CD4-positive, alpha-beta T cell (primary cell): ENCODE data around the gene YJU2. TPM values are rescaled to one million over a fixed set of nuclear protein-coding genes. Genes with fewer than 3 reads are reported as not detected.
"Not testable (repeated sequence)": the region's sequence is repeated elsewhere in the genome, so short reads cannot be mapped to it uniquely, and the experiment has no call there.

Experiments used
- ATAC-seq: fragments of 200-7000 bp; cut with Tn5 transposase; one replicate; pipeline ENCODE4 v1.10.0; 2022; ENCODE audit warnings: mild to moderate bottlenecking; ENCODE audit not compliant: poor library complexity
- CTCF ChIA-PET: fragments of 350-600 bp; sonication (Branson Sonifier 250); formaldehyde crosslinking; loops from one replicate; lab custom pipeline; 2021; ENCODE audit warnings: antibody characterized with exemption, inconsistent platforms; lab: Charles Lee
- POLR2A ChIA-PET: fragments of 350-600 bp; sonication (Branson Sonifier 250); formaldehyde crosslinking; loops from one replicate; lab custom pipeline; 2021; ENCODE audit warnings: antibody characterized with exemption, inconsistent platforms; lab: Charles Lee
- DNase-seq, 14 experiments: peaks; one replicate each; pipeline ENCODE4 v3.0.0-alpha.2; 2013 to 2020; ENCODE audit warnings: mixed read lengths in 2 of 14
- H3K27ac ChIP-seq, 2 donors: one replicate each; pipeline versions ENCODE4 v1.5.1 to v1.7.0; 2013; ENCODE audit warnings: low read length in 2 of 2, low read depth in 1 of 2, mild to moderate bottlenecking in 1 of 2
- H3K27me3 ChIP-seq, 2 experiments: 1 replicate in 1 of 2; 2 replicates in 1 of 2; pipeline versions ENCODE4 v1.6.1 to v1.7.0; 2013; ENCODE audit warnings: low read length in 2 of 2, control low read depth in 1 of 2, mild to moderate bottlenecking in 1 of 2, moderate library complexity in 1 of 2; ENCODE audit not compliant: insufficient read depth in 2 of 2, control insufficient read depth in 1 of 2
- H3K36me3 ChIP-seq: one replicate; pipeline ENCODE4 v1.6.1; 2013; ENCODE audit warnings: low read length, control low read depth; ENCODE audit not compliant: insufficient read depth
- H3K4me1 ChIP-seq: one replicate; pipeline ENCODE4 v1.6.1; 2013; ENCODE audit warnings: low read length, control low read depth; ENCODE audit not compliant: insufficient read depth
- H3K4me3 ChIP-seq: one replicate; pipeline ENCODE4 v1.5.1; 2013; ENCODE audit warnings: mild to moderate bottlenecking, low read length, moderate library complexity
- H3K9me3 ChIP-seq, 2 experiments: 1 replicate in 1 of 2; 2 replicates in 1 of 2; pipeline versions ENCODE4 v1.6.1 to v1.7.0; 2013; ENCODE audit warnings: low read length in 2 of 2, mild to moderate bottlenecking in 2 of 2, control low read depth in 1 of 2, moderate library complexity in 1 of 2; ENCODE audit not compliant: control insufficient read depth in 1 of 2, insufficient read depth in 1 of 2
- H3K27ac Mint-ChIP-seq: one replicate; pipeline ENCODE4 v1.8.0; 2020; ENCODE audit warnings: mixed read lengths
- H3K27me3 Mint-ChIP-seq: one replicate; pipeline ENCODE4 v1.8.0; 2021; ENCODE audit warnings: mixed read lengths
- H3K36me3 Mint-ChIP-seq: one replicate; pipeline ENCODE4 v1.8.0; 2021; ENCODE audit warnings: low read depth, mixed read lengths
- H3K4me1 Mint-ChIP-seq: one replicate; pipeline ENCODE4 v1.8.0; 2021; ENCODE audit warnings: low read depth, mixed read lengths
- H3K4me3 Mint-ChIP-seq: one replicate; pipeline ENCODE4 v1.8.0; 2020; ENCODE audit warnings: mild to moderate bottlenecking, mixed read lengths
- H3K9me3 Mint-ChIP-seq: one replicate; pipeline ENCODE4 v1.8.0; 2020; ENCODE audit warnings: mixed read lengths
- intact Hi-C, 2 experiments: fragments of 100-400 bp; cut with DNase I in 1 of 2; cut with micrococcal nuclease in 1 of 2; formaldehyde crosslinking; loops; one replicate each; pipeline versions ENCODE4 v1.15.1 to v1.9.0; 2023 to 2025; cut with DNase I, micrococcal nuclease
- total RNA-seq, 174 experiments: library from RNA in 2 of 174; stranded (reverse) in 2 of 174; gene quantifications; one replicate each; pipeline ENCODE4 v1.2.3 and lab custom pipeline; 2021 to 2026
- TF ChIP-seq, protein P1 (sequence below): fragments of 200-600 bp; IDR thresholded peaks from one replicate; pipeline ENCODE4 v1.8.0; 2022; ENCODE audit warnings: antibody characterized with exemption, mild to moderate bottlenecking

Gene YJU2
- total RNA-seq, 2 experiments from 2014 or later = 32.9 to 33.7 TPM

DNA sequence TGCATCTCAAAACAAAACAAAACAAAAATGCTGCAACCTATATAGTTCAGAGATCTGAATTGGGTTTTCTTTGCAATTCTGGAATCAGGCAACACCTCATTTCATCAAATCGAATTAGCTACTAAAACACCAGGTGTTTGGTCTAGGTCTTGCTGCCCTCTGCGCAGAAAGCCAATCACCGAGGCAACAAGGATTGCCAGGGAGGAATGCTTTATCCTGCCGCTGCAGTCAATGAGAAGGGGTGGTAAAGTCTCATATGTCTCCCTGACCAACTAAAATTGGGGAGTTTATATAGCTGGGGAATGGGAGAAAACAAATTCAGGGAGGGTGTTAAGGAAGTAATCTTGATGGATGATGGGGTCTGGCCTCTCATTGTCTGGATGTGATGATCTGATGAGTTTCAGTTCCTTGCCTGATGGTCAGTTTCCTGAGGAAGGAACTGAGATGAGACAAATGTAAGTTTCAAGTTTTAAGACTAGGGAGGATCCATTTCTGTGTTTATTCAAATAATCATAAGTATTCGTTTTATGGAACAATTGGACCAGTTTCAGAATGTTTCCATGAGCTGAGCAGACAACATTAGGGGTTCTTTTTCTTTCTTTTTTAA lies 5.0 kb upstream of the YJU2 start:
- Mint-ChIP-seq H3K4me1 (peaks cover 6% of the 10 kb centered on the region), H3K27me3 (peaks cover 4% of the 10 kb centered on the region), H3K9me3 (peaks cover 5% of the 10 kb centered on the region), H3K36me3 (peaks cover 3% of the 10 kb centered on the region), H3K4me3 (no peak overlapping the region), H3K27ac (no peak overlapping the region)
- H3K36me3 ChIP-seq = no peaks in the 10 kb centered on the region
- ChIA-PET POLR2A (interaction anchor here (0.6 kb wide), 1 partner anchor 36 kb away, joined by 3 read pairs; no protein-coding TSS in a partner anchor), CTCF (interaction anchor here (0.7 kb wide), 1 partner anchor 102 kb away, joined by 3 read pairs; no protein-coding TSS in a partner anchor)
- H3K27ac ChIP-seq = no peak overlapping the region
- TF ChIP-seq, protein P1, sequence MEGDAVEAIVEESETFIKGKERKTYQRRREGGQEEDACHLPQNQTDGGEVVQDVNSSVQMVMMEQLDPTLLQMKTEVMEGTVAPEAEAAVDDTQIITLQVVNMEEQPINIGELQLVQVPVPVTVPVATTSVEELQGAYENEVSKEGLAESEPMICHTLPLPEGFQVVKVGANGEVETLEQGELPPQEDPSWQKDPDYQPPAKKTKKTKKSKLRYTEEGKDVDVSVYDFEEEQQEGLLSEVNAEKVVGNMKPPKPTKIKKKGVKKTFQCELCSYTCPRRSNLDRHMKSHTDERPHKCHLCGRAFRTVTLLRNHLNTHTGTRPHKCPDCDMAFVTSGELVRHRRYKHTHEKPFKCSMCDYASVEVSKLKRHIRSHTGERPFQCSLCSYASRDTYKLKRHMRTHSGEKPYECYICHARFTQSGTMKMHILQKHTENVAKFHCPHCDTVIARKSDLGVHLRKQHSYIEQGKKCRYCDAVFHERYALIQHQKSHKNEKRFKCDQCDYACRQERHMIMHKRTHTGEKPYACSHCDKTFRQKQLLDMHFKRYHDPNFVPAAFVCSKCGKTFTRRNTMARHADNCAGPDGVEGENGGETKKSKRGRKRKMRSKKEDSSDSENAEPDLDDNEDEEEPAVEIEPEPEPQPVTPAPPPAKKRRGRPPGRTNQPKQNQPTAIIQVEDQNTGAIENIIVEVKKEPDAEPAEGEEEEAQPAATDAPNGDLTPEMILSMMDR = no peak
- intact Hi-C loops = loop anchor here in 1 of 2 experiments (10.0 kb wide), 1 partner anchor 393 kb away; the partner anchor contains the start of gene TNFAIP8L1
- H3K27me3 ChIP-seq = no peaks in the 10 kb centered on the region
- peaks cover 7 to 8% of the 10 kb centered on the region in 2 experiments for H3K9me3 ChIP-seq
- no peak for DNase-seq
- H3K4me1 ChIP-seq = peaks cover 9% of the 10 kb centered on the region
- ATAC-seq = no peak
- H3K4me3 ChIP-seq = no peak overlapping the region

DNA sequence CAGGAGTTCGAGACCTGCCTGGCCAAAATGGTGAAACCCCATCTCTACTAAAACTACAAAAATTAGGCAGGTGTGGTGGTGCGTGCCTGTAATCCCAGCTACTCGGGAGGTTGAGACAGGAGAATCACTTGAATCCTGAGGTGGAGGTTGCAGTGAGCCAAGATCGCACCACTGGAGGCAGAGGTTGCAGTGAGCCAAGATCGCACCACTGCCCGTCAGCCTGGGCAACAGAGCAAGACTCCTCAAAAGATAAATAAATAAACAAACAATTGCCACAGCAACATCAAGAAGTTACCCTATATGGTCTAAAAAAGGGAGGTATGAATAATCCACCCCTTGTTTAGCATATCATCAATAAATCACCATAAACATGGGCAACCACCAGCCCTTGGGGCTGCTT lies 942 bp upstream of the YJU2 start:
- H3K9me3 Mint-ChIP-seq, CTCF ChIA-PET, H3K27me3 ChIP-seq, ATAC-seq, H3K9me3 ChIP-seq, H3K4me3 ChIP-seq, DNase-seq, H3K27me3 Mint-ChIP-seq, POLR2A ChIA-PET: not testable (repeated sequence)
- peaks cover 22% of the 10 kb centered on the region for H3K4me1 ChIP-seq
- peaks cover 17% of the 10 kb centered on the region for H3K4me1 Mint-ChIP-seq
- peaks cover 32% of the 10 kb centered on the region for H3K36me3 Mint-ChIP-seq
- intact Hi-C loops = loop anchor here (1.0 to 10.0 kb wide), 9 partner anchors 64 to 477 kb away; partner anchors contain the start of genes ANKRD24 (in 1 of the 2), DPP9 (in 1 of the 2), HDGFL2 (in 1 of the 2) and PIAS4 (in 1 of the 2)
- H3K27ac Mint-ChIP-seq = peak overlapping the region; percentile 95
- peaks cover 25% of the 10 kb centered on the region for H3K36me3 ChIP-seq
- H3K4me3 Mint-ChIP-seq = peak overlapping the region; percentile 15
- H3K27ac ChIP-seq = peak overlapping the region; percentile 94 to 99

DNA sequence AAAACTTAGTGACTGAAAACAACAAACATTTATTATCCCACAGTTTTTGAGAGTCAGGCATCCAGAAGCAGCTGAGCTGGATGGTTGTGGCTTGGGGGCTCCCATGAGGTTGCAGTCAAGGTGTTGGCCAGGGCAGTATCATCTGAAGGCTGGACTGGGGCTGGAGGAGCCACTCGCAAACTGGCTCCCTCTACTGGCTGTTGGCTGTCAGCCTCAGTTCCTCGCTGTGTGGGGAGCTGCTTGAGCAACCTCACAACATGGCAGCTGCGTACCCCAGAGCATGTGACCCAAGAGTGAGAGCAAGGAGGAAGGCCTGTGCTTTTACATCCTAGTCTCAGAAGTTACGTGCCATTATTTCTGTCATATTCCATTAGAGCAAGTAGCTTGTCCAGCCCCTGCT lies 9.7 kb downstream of the YJU2 start:
- DNase-seq (no peak), ATAC-seq (no peak)
- no peaks in the 10 kb centered on the region for H3K27me3 Mint-ChIP-seq
- no peak overlapping the region for H3K27ac Mint-ChIP-seq
- no peaks in the 10 kb centered on the region for H3K4me1 Mint-ChIP-seq
- ChIA-PET CTCF (interaction anchor here (1.4 kb wide), 1 partner anchor 10 kb away, joined by 3 read pairs; no protein-coding TSS in a partner anchor), POLR2A (interaction anchor here (0.8 kb wide), 1 partner anchor 10 kb away, joined by 4 read pairs; the partner anchor contains the start of gene YJU2)
- Histone ChIP-seq H3K27me3 (no peaks in the 10 kb centered on the region), H3K36me3 (peaks cover 75% of the 10 kb centered on the region), H3K4me1 (no peaks in the 10 kb centered on the region), H3K9me3 (peaks cover 0 to 18% of the 10 kb centered on the region in 2 experiments), H3K27ac (no peak overlapping the region), H3K4me3 (no peak overlapping the region)
- H3K9me3 Mint-ChIP-seq = no peaks in the 10 kb centered on the region
- TF ChIP-seq, protein P1 = no peak
- no peak overlapping the region for H3K4me3 Mint-ChIP-seq
- intact Hi-C loops = no loop called here
- H3K36me3 Mint-ChIP-seq = peaks cover 75% of the 10 kb centered on the region
